ENCODE data around the gene CDK17.
"Not testable (repeated sequence)": the region's sequence is repeated elsewhere in the genome, so short reads cannot be mapped to it uniquely, and the experiment has no call there.

CDK17 gene

DNA sequence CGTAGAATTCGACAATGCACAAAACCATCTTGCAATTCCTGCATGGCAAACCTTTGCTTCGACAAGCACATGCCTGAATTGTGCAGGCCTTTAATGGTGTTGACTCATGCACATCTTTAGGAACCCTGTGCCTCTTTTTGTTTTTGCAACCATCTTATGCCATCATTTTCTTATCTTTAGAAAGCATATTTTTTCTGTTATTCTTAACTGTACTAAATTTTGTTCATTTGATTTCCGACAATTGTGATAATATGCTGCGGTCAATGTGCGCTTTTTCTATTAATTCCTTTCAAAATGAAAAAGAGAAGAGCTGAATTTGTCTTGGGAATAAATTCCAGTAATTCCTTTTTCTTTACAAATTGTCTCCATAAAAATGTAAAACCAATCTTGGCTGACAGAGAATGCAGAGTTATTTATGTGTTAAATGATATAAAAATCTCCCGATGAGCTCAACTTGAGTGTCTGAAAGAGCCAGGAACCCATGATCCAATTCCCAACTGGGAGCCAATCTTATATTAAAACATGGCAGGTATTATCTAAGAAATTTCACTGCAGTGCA, 20.1 kb upstream of the CDK17 start:
- TF ChIP-seq, protein P1, sequence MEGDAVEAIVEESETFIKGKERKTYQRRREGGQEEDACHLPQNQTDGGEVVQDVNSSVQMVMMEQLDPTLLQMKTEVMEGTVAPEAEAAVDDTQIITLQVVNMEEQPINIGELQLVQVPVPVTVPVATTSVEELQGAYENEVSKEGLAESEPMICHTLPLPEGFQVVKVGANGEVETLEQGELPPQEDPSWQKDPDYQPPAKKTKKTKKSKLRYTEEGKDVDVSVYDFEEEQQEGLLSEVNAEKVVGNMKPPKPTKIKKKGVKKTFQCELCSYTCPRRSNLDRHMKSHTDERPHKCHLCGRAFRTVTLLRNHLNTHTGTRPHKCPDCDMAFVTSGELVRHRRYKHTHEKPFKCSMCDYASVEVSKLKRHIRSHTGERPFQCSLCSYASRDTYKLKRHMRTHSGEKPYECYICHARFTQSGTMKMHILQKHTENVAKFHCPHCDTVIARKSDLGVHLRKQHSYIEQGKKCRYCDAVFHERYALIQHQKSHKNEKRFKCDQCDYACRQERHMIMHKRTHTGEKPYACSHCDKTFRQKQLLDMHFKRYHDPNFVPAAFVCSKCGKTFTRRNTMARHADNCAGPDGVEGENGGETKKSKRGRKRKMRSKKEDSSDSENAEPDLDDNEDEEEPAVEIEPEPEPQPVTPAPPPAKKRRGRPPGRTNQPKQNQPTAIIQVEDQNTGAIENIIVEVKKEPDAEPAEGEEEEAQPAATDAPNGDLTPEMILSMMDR (IDR thresholded peaks at IDR 0.05; ENCODE audit: control extremely low read depth, extremely low read depth, low read depth, missing control alignments), result no peak
- CTCF ChIA-PET, result interaction anchor here (1.1 to 2.4 kb wide), 5 partner anchors 15 to 96 kb away, joined by 3 to 20 read pairs (median 4); partner anchors contain the start of gene CDK17
- DNase-seq (ENCODE audit: extremely low spot score), result no peak
- POLR2A ChIA-PET, result no interaction called here

DNA sequence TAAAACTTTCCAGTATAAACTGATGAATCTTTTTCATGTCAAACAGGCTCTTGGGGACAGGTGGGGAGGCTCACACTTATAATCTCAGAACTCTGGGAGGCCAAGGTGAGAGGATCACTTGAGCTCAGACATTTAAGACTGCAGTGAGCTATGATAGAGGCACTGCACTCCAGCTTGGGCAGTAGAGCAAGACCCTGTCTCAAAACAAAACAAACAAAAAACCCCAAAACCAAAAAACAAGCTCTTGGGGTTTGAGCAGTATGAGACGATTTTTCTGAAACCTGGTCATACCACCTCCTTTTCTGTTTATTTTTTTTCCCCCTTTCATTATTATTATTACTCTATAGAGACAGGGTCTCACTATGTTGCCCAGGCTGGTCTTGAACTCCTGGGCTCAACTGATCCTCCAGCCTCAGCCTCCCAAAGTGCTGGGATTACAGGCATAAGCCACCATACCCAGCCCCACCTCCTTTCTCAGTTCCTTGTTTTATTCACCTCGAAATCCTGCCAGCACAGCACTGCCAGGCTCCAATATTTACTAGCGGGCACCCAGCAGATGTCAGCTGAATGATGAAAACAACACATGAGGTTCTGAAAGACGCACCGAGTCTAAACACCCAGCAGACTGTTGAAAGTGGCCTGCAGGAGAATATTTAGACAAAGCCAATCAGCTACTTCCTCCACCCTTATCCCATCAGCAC, 19.5 kb upstream of the CDK17 start:
- CTCF ChIA-PET, result interaction anchor here (1.1 to 2.4 kb wide), 7 partner anchors 9 to 158 kb away, joined by 3 to 20 read pairs (median 4); partner anchors contain the start of gene CDK17
- POLR2A ChIA-PET, result no interaction called here
- DNase-seq (ENCODE audit: extremely low spot score), result no peak
- TF ChIP-seq, protein P1 (IDR thresholded peaks at IDR 0.05; ENCODE audit: control extremely low read depth, extremely low read depth, low read depth, missing control alignments), result no peak

DNA sequence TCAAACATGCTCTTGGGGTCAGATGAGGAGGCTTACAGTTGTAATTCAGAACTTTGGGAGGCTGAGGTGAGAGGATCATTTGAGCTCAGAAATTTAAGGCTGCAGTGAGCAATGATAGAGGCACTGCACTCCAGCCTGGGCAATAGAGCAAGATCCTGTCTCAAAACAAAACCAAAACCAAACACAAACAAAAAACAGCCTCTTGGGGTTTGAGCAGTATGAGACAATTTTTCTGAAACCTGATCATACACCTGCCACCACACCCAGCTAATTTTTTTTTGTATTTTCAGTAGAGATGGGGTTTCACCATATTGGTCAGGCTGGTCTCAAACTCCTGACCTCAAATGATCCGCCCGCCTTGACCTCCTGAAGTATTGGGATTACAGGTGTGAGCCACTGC, 17.4 kb upstream of the CDK17 start:
- POLR2A ChIA-PET; DNase-seq (ENCODE audit: extremely low spot score): not testable (repeated sequence)
- CTCF ChIA-PET, result interaction anchor here (0.8 to 1.4 kb wide), 4 partner anchors 10 to 72 kb away, joined by 3 to 4 read pairs (median 3); partner anchors contain the start of genes CDK17 and CFAP54

DNA sequence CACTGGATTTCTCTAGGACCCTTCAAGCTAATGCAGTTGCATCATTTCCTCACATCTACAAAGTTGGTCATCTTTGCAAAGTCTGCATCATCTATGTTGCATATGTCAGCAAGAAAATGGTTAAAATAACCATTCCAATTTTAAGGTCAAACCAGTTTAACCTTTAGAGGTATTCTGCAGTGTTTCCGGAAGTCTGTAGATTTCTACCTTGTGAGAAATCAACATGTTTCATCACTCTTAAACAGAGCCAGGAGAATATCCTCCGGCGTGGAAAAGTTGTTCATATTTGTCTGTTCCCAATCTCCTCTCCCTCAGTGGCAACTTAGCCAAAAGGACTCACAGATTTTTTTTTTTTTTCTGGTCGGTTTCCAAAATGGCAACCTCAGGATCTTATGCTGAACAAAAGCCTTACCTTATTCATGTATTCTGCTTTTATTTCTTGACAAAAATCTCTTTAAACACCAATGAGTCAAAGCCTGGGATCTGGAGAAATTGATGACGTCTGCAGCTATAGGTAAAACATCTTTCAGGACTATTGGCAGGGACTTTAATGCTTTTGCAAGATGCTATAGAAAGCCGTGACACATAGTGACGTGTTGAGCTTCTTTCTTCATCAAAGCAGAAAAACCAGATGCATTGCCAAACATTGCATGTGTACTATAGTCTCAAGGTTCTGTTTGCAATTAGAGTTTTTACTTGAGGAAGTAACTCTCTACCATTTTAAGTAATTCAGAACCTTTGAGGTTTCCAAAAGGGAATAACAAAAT, 16.0 kb upstream of the CDK17 start:
- TF ChIP-seq, protein P1 (IDR thresholded peaks at IDR 0.05; ENCODE audit: control extremely low read depth, extremely low read depth, low read depth, missing control alignments), result no peak
- POLR2A ChIA-PET, result no interaction called here
- CTCF ChIA-PET, result no interaction called here
- DNase-seq (ENCODE audit: extremely low spot score), result no peak

DNA sequence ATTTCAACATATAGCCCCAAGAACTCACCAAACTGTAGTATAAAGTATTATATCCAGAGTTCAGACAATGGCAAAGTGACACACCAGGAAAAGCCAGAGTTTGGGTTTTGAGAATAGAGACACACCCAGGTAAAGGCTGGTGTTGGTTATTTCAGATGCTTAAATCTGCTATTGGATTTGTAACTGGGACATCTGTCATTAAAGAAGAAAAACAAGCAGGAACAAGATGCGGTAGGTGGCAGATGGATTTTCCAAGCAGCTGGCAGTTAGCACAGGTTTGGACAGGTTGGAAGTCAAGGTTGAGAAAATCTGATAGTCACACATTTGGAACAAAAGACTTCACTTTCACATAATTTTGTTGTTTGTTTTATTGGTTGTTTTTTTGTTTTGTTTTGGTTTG, 14.4 kb upstream of the CDK17 start:
- ChIA-PET POLR2A (no interaction called here), CTCF (interaction anchor here (1.9 kb wide), 1 partner anchor 16 kb away, joined by 7 read pairs; the partner anchor contains the start of gene CDK17)
- TF ChIP-seq, protein P1 (IDR thresholded peaks at IDR 0.05; ENCODE audit: control extremely low read depth, extremely low read depth, low read depth, missing control alignments), result no peak
- DNase-seq (ENCODE audit: extremely low spot score), result no peak

DNA sequence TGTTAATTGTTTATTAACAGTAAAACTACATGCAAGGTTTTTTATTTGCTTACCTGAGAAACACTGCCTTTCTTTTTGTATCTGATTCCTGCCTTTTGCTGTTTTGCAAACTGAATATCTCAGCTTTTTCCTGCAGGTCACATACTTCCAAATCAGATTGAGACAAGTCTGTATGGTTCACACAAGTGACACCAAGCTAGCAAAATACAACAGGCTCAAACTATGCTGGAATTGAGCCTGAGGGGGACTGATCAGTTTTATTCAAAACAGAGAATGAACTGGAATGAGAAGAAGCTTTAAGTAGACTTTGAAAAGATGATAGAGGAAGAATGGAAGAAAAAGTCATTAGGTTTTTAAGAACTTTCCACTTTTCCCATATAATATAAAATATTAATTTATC, 12.2 kb upstream of the CDK17 start:
- ChIA-PET POLR2A (no interaction called here), CTCF (interaction anchor here (1.2 to 2.5 kb wide), 2 partner anchors 10 to 12 kb away, joined by 6 to 12 read pairs; partner anchors contain the start of gene CDK17)
- TF ChIP-seq, protein P1 (IDR thresholded peaks at IDR 0.05; ENCODE audit: control extremely low read depth, extremely low read depth, low read depth, missing control alignments), result no peak
- no peak for DNase-seq (ENCODE audit: extremely low spot score)
